Esophagus (tissue), 2 donors: ENCODE data around the gene FAM149A. TPM values are rescaled to one million over a fixed set of nuclear protein-coding genes. Genes with fewer than 3 reads are reported as not detected.
A peak's percentile ranks its signal among the peaks of the same experiment; 100 is the strongest.

Experiments used
- H3K27ac ChIP-seq, 2 donors: one replicate each; pipeline ENCODE4 v1.5.1; 2013; ENCODE audit warnings: low read depth in 2 of 2, mild to moderate bottlenecking in 2 of 2, inconsistent platforms in 1 of 2, low read length in 1 of 2, moderate library complexity in 1 of 2
- H3K27me3 ChIP-seq, 2 donors: one replicate each; pipeline ENCODE4 v1.6.1; 2013; ENCODE audit warnings: low read length in 2 of 2, control low read depth in 1 of 2, mild to moderate bottlenecking in 1 of 2; ENCODE audit not compliant: insufficient read depth in 2 of 2, control insufficient read depth in 1 of 2
- H3K36me3 ChIP-seq, 2 donors: one replicate each; pipeline ENCODE4 v1.6.1; 2013; ENCODE audit warnings: low read length in 1 of 2; ENCODE audit not compliant: control insufficient read depth in 2 of 2, insufficient read depth in 2 of 2
- H3K4me1 ChIP-seq, 2 donors: one replicate each; pipeline ENCODE4 v1.6.1; 2013; ENCODE audit warnings: low read length in 1 of 2; ENCODE audit not compliant: control insufficient read depth in 2 of 2, insufficient read depth in 2 of 2
- H3K4me3 ChIP-seq, 2 donors: one replicate each; pipeline ENCODE4 v1.5.1; 2013; ENCODE audit warnings: low read length in 2 of 2, mild to moderate bottlenecking in 2 of 2, low read depth in 1 of 2, moderate library complexity in 1 of 2
- H3K9me3 ChIP-seq, 2 donors: one replicate each; pipeline ENCODE4 v1.6.1; 2013; ENCODE audit warnings: mild to moderate bottlenecking in 2 of 2, low read depth in 1 of 2, low read length in 1 of 2, moderate library complexity in 1 of 2; ENCODE audit not compliant: control insufficient read depth in 2 of 2, insufficient read depth in 1 of 2
- WGBS, 2 donors: extraction: QIAGEN DNeasy Blood & Tissue Kit; methylation state at CpG; one replicate each; pipeline ENCODE4 v1.1.7; 2013; 5-methylcytosine and 5-hydroxymethylcytosine counted together
- polyA plus RNA-seq, 2 donors: library from polyadenylated mRNA; stranded (reverse); fragments of 200-250 nt; gene quantifications; one replicate each; pipeline ENCODE4 v1.2.3, GENCODE V29; 2013
- donor health status: healthy with polysubstance abuse.
- donor health status: Bipolar disorder and iron deficiency.

The FAM149A gene
- polyA plus RNA-seq, 2 donors, result 3.2 to 6.7 TPM

DNA sequence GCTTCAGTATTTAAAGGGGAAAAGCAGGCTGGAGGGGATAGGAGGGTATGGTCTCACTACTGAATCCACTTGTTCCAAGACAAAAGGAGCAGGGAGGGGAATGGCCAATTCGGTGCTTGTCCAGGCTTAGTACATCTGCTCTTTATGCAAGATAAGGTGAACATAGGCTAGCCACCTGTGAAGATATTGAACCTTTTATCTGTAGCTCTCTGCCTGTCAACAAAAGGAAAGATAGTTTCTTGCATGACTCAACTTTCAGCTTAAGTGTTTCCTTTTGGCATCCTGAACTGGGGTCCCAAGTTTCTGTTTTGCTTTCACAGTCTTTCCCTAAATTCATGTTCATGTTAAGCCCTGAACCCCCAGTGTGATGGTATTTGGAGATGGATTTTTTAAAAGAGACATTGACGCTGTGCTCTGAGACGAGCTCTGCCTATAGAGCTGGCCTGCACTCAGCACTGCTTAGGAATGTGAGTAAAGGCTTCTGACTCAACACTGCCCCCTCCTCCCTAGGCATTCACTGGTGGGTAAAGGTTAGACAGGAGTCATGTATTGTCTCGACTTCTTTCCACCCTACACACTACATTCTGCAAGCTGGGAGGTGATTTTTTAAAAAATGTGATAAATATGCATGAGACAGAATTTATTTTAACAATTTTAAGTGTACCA lies 28.2 kb downstream of the FAM149A start:
- Histone ChIP-seq H3K27ac (no peak overlapping the region), H3K9me3 (no peaks in the 10 kb centered on the region), H3K36me3 (no peaks in the 10 kb centered on the region), H3K4me3 (no peak overlapping the region), H3K4me1 (no peaks in the 10 kb centered on the region), H3K27me3 (no peaks in the 10 kb centered on the region)
- WGBS, 2 donors, result 22 to 26% methylated on average over 4 of the region's 4 CpGs

DNA sequence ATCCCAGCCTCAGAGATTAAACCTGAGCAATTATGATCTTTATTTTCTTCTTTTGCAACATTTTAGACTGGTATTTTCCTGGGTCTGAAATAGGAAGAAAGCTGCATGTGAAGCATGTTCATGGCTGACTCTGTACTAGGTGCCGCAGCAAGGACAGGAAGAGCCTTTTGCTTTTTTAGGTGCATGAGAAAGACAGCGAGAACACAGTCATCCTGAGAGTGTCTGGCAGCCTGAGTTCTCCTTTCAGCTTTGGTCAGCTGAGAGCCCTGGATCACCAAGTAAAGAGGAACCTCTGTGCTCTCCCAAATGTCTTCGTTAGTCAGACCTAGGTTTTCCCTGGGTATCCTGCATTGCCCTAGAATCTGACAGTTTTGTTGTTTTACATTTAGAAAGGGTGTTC lies 29.8 kb downstream of the FAM149A start:
- WGBS, 2 donors, result 73 to 78% methylated on average over 3 of the region's 3 CpGs
- H3K4me3 ChIP-seq, result no peak overlapping the region
- no peak overlapping the region for H3K27ac ChIP-seq
- no peaks in the 10 kb centered on the region for H3K36me3 ChIP-seq
- H3K4me1 ChIP-seq, result no peaks in the 10 kb centered on the region
- no peaks in the 10 kb centered on the region for H3K9me3 ChIP-seq
- no peaks in the 10 kb centered on the region for H3K27me3 ChIP-seq

DNA sequence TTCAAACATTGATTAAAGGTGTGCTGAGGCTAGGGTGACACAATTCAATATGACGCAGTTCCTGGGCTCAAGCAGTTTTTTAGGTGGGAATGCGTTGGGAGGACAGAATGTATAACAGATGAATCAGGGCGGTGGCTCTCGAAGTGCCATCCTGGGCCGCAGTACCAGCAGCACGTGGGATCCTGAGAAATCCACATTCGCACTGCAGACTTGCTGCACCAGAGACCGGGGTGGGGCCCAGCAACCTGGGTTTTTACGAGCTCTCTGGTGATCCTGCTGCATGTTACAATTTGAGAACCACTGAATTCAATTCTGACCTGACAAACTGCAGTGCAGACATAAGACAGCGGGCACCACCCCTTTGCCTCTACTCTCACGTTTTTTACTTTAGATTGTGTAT lies 30.4 kb downstream of the FAM149A start:
- H3K27ac ChIP-seq, result no peak overlapping the region
- 93 to 96% methylated on average over 11 of the region's 11 CpGs for WGBS, 2 donors
- H3K4me1 ChIP-seq, result no peaks in the 10 kb centered on the region
- H3K27me3 ChIP-seq, result no peaks in the 10 kb centered on the region
- H3K9me3 ChIP-seq, result no peaks in the 10 kb centered on the region
- no peaks in the 10 kb centered on the region for H3K36me3 ChIP-seq
- no peak overlapping the region for H3K4me3 ChIP-seq

DNA sequence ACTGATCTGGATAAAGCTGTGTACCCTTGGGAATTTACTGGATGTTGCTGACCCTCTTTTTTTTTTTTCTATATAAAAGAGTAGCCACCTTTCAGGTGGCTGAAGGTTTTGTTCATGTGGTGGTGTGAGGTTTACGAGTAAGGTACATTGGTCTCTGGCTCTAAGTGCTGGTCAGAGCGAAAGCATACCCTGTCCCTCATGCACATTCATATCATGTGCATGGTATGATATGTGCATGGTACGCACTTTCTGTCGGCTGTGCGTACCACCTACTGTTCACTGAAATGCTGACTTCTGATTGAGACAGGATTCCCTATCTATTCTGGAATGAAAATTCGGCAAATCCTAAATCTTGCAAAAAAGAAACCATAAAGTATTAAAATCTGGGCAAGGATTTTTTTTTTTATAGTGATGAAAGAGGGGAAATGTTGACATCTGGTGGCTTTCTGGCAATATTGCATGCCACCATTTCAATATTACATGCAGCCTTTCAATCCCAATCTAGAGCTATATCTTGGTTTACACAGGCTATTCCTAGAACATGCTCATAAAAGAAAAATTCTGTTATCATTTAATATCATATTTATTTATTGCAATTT lies 32.8 kb downstream of the FAM149A start:
- no peak overlapping the region for H3K4me3 ChIP-seq
- H3K4me1 ChIP-seq, result no peaks in the 10 kb centered on the region
- no peak overlapping the region for H3K27ac ChIP-seq
- no peaks in the 10 kb centered on the region for H3K27me3 ChIP-seq
- H3K36me3 ChIP-seq, result no peaks in the 10 kb centered on the region
- H3K9me3 ChIP-seq, result peaks cover 0 to 2% of the 10 kb centered on the region in 2 donors
- 63 to 64% methylated on average over 6 of the region's 6 CpGs for WGBS, 2 donors

DNA sequence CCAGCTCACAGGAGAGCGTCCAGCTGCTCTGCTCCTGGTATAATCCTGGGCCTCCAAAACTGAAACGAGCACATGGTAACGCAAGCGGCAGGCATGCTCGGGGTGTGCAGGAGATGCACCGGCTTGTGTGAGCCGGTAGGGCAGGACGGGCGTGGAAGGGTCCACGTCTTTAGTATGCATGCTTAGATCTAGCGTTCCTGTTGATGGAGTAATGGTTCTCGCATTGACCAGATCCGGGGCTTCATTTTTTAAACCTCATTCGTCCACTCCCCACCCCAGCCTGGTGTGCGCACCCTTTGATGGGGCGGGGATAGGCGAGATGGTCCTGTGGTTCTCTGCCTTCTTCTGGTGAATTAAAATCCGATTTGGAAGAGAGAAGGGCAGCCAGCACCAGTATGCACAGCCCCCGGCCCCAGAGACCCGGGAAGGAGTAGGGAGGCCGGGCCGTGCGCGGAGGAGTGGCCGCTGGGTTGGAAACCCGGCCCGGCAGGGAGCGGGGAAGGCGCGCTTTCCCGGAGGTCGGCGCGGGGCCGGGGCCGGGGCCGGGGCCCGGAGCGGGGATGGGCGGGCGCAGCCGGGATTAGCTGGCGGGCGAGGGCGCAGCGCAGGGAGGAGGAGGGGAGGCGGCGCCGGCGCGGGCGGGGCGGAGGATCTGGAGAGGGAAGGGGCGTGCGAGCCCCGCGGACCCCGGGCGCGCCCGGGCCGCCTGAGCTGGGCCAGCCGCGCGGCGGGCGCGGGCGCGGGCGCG lies 39.9 kb downstream of the FAM149A start:
- Histone ChIP-seq H3K27ac (peak overlapping the region; percentile 72 to 78), H3K4me3 (peak overlapping the region; percentile 64 to 66), H3K27me3 (no peaks in the 10 kb centered on the region), H3K9me3 (peaks cover 0 to 2% of the 10 kb centered on the region in 2 donors), H3K36me3 (no peaks in the 10 kb centered on the region), H3K4me1 (peaks cover 2 to 3% of the 10 kb centered on the region in 2 donors)
- WGBS, 2 donors, result 1 to 2% methylated on average over 34 to 68 of the region's 72 CpGs

DNA sequence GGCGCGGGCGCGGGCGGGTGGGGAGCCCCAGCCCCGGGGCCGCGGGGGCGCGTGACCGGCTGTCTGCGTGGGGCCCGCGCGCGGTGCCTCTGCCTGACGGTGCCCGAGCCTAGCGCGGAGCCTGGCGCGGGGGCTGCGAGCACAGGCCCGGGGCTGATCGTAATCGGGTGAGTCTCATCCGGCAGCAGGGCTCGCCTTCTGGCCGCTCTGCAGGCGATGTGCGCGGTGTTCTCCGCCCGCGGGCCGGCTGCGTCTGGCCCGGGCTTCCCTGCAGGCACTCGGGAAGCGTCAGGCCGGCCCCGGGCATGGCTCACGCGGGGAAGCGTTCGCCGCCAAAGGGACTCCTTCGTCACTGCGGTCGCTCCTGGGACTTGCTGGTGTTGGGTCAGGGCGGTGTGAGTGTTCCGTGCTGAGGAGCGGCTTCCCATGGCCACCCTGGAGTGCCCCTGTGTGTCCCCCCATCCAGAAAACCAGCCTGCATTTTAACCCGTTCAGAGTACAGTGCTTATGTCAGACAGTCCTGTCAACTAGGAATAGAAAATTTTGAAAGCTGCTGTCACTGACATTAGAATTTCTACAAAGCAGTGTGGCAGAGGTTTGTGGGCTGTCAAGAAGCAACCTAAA lies 40.6 kb downstream of the FAM149A start:
- peak overlapping the region; percentile 64 to 66 for H3K4me3 ChIP-seq
- peak overlapping the region; percentile 72 to 78 for H3K27ac ChIP-seq
- H3K36me3 ChIP-seq, result no peaks in the 10 kb centered on the region
- H3K27me3 ChIP-seq, result no peaks in the 10 kb centered on the region
- peaks cover 2 to 3% of the 10 kb centered on the region in 2 donors for H3K4me1 ChIP-seq
- peaks cover 0 to 2% of the 10 kb centered on the region in 2 donors for H3K9me3 ChIP-seq
- 1 to 2% methylated on average over 37 to 53 of the region's 54 CpGs for WGBS, 2 donors

DNA sequence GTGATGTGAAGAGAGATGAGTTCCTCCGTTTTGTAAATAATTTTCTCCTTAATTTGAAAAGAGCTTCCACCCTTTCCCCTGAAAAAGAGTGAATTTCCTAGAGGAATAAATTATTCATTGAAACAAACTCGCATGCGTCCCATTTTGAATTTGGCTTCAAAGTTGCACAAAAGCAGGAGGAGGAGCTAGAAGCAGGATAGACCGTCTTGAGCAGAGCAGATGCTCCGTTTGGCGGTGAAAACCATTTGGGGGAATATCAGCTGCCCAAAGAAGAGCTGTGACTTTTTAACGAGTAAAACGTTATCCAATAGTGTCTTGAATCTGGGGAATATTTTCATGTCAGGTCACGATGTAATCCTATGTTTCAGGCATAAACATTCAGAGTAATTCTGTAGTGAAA lies 42.0 kb downstream of the FAM149A start:
- 77 to 79% methylated on average over 9 of the region's 9 CpGs for WGBS, 2 donors

DNA sequence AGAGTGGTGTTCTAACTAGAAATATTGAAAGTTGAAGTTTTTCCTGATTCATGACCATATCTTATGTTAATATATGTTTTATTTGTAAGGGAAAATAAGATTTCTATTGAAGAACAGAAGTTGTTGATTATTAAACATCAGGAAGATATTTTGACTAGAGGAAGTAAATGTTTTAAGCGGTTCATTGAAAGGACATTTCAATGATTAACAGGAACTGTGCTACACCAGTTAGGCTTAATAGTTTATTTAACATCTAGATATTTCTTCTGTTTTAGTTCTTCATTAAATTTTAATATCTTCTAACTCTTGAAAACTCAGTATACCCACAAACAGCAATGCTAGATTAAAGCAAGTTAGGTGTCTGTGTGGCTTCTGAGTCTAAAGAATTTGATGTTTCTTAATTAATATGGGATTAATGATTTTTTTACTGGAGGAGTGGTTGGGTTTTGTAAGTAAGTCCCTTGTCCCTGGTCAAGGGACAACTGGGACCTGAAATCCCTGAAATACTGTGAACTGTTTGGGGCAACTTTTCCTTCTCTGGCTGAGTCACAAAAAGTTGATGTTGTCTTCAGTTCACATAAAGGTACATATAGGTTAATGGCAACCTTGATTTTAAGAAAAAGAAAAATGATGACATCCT lies 44.0 kb downstream of the FAM149A start:
- Histone ChIP-seq H3K27ac (no peak overlapping the region), H3K4me3 (no peak overlapping the region), H3K36me3 (peaks cover 0 to 4% of the 10 kb centered on the region in 2 donors), H3K4me1 (peaks cover 2 to 3% of the 10 kb centered on the region in 2 donors), H3K9me3 (no peaks in the 10 kb centered on the region), H3K27me3 (no peaks in the 10 kb centered on the region)
- 65 to 93% methylated on average over 1 of the region's 1 CpG for WGBS, 2 donors

More for the DNA sequence above, 42.0 kb downstream of the FAM149A start:
- H3K4me3 ChIP-seq, result no peak overlapping the region
- peaks cover 0 to 2% of the 10 kb centered on the region in 2 donors for H3K9me3 ChIP-seq
- no peak overlapping the region for H3K27ac ChIP-seq
- peaks cover 2 to 3% of the 10 kb centered on the region in 2 donors for H3K4me1 ChIP-seq
- peaks cover 0 to 4% of the 10 kb centered on the region in 2 donors for H3K36me3 ChIP-seq
- no peaks in the 10 kb centered on the region for H3K27me3 ChIP-seq

DNA sequence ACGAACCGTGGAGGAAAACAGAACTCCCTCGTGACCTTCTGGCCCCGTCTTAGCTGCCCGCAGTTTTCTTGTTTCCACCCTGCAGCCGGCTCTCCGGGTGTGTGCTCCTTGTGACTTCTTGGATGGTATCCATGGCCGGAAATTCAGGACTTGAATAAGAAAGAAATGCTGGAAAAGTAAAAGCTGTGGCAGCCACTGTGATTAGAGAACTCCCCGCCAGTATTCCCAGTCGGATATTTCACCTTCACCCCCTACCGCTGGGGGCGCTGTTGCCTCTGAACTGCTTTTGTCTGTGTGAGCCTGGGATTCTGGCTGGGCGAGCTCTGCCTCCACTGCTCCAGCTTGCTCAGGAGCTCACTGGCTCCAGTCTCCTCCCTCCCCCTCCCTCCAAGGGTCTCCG lies 45.4 kb downstream of the FAM149A start:
- H3K4me3 ChIP-seq, result no peak overlapping the region
- no peak overlapping the region for H3K27ac ChIP-seq
- 39 to 56% methylated on average over 14 of the region's 14 CpGs for WGBS, 2 donors

More for the DNA sequence above, 45.4 kb downstream of the FAM149A start:
- Histone ChIP-seq H3K27me3 (no peaks in the 10 kb centered on the region), H3K9me3 (no peaks in the 10 kb centered on the region), H3K4me1 (peaks cover 0 to 2% of the 10 kb centered on the region in 2 donors), H3K36me3 (peaks cover 0 to 4% of the 10 kb centered on the region in 2 donors)
